HG02981 (cell line): ENCODE data around the gene CRIM1.

Experiments
- ATAC-seq: cut with Tn5 transposase; IDR thresholded peaks from one replicate; pipeline ENCODE4 v1.9.1; 2021; ENCODE audit warnings: mild to moderate bottlenecking, moderate library complexity; ENCODE audit not compliant: unreplicated experiment

The CRIM1 gene

GRCh38 chr2:36541891-36542595, 186.5 kb downstream of the CRIM1 start:
- ATAC-seq: no peak

- no peak for ATAC-seq
Observed at GRCh38 chr2:36544638-36545338, 189.2 kb downstream of the CRIM1 start.

GRCh38 chr2:36545871-36546416, 190.4 kb downstream of the CRIM1 start:
- ATAC-seq: no peak

- no peak for ATAC-seq
Observed at GRCh38 chr2:36547906-36548305, 192.3 kb downstream of the CRIM1 start.

DNA sequence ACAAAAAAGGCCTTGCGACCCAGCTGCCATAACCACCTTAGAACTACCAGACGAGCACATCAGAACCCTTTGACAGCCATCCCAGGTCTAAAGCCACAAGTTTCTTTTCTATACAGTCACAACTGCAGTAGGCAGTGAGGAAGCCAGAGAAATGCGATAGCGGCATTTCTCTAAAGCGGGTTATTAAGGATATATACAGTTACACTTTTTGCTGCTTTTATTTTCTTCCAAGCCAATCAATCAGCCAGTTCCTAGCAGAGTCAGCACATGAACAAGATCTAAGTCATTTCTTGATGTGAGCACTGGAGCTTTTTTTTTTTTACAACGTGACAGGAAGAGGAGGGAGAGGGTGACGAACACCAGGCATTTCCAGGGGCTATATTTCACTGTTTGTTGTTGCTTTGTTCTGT, 193.6 kb downstream of the CRIM1 start:
- no peak for ATAC-seq

- no peak for ATAC-seq
Observed at GRCh38 chr2:36550006-36550405, 194.4 kb downstream of the CRIM1 start.

DNA sequence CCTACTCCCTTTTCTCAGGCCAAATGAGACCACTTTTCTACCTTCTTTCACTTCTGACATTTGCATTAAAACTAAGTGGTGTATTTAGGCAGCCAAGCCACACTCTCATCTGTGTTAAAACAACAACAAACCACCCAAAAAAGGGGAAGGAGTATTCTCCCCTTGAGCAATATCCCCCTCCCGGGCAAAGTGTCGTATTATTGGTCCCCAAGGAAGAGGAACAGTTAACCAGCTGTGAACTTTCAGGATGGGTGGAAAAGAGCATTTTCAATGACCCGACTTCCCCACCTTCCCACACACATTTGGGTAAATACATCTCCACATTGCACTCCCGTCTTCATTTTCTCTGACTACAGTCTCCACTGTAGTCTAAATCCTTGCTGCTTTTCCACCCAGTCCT, 198.1 kb downstream of the CRIM1 start:
- no peak for ATAC-seq

DNA sequence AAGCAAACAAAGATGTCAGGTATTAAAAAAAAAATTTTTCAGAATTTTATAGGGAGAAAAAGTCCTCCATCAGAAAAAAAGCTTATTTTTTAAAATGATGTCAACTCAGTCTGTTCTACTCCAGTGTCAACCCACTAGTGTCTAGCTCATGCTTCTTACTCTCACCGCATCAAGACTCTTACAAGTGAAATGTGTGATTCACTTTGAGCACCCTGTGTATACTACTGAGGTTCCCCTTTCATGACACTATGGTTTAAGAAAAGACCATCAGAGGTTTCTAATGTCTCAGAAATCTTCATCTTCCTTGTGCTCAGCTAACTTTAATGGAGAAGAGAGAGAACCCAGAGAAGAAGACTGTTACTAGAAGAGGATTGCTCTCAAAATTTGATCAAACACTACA, 199.0 kb downstream of the CRIM1 start:
- ATAC-seq: no peak

DNA sequence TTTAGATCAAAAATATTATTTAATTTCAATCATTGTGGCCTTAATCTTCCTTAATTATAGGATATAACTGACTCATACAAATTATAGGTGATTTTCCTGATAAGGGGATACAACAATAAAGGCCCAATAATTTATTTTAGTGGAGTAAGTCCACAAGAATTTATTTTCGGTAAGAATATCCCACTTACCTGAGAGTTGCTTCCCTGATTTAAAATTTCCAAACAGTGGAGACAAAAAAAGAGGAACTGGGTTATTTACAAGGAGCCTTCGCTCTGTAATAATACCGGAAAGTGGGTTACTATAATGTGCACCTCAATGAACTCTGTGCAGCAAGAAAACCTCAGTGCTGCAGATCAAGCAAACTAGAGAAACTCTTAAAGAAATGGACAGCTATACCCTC, 200.2 kb downstream of the CRIM1 start:
- ATAC-seq: no peak

DNA sequence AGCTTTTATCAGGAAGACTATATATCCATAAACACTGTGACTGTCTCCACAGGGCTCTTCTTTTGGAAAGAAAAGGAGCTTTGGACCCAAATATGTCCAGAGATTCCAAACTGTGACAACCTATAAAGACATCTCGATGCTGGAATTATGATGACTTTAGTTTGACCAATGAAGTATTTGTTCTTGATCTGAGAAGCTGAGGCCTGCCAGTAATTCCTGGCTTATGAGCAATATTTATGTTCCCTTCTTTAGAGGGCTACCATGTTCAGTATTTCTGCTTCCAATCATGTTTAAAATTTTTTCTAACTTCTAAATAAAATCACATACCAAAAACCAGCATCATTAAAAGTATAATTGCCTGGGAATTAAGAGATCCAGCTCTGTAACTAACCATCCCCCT, 201.3 kb downstream of the CRIM1 start:
- ATAC-seq: no peak

GRCh38 chr2:36559221-36559942, 203.8 kb downstream of the CRIM1 start:
- ATAC-seq: no peak

- ATAC-seq: no peak
Observed at GRCh38 chr2:36560726-36561125, 205.1 kb downstream of the CRIM1 start.

GRCh38 chr2:36561237-36561944, 205.8 kb downstream of the CRIM1 start:
- no peak for ATAC-seq

GRCh38 chr2:36562240-36562639, 206.7 kb downstream of the CRIM1 start:
- no peak for ATAC-seq

- ATAC-seq: no peak
Observed at GRCh38 chr2:36562973-36563532, 207.5 kb downstream of the CRIM1 start.

DNA sequence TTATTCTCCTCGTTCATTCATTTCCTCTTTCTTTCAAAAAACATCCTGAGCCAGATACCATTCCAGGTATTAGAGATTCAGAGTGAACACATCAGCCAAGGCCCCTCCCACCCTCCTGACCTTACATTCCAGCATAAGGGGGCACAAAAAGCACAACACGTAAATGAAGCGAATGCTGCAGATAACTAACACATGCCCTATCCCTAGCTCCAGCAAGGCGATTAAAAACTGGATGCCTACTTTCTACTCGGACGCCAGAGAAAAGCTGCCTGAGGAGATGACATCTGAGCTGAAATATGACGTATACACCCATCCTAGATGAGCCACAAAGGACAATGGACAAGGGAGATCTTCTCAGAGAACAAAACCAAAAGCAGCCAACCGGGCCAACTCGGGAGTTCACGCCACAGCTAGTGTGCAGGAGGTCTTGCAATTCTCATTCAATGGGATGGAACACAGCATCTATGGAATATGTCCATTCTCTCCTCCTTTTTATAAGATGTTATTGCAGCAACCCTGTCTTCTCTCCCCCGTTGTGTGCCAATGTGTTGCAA, 208.9 kb downstream of the CRIM1 start:
- ATAC-seq: no peak

DNA sequence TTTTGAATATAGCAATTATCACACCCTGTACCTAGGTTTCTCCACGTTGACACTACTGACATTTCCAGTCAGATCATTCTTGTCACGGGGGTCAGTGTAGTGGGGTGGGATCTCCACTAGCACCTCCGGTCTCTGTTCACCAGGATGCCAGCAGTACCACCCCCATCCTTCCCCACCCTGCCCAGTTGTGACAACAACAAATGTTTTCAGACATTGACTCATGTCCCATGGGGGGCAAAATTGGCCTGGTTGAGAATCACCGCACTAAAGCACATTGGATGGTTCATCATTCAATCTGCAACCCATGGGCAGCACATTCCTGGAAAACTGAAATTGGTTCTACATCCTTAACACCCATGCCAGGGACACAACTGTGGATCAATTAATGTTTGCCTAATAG, 210.1 kb downstream of the CRIM1 start:
- no peak for ATAC-seq

DNA sequence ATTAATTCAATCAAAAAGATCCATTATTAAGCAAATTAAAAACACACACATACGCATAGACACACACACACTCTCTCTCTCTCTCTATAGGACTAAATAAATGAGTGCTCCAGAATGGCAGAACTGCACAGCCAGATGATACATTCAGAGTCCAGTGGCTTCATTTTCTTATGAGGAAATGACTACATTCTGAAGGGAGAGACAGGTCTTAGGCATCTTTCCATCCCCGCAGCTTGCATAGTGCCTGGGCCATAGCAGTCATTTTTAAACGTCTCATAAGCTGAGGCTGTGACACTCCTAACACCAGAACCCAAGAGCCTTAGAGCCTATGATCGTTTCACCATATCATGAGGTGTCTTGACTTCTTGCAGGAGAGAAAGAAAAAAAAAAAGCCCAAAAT, 211.3 kb downstream of the CRIM1 start:
- ATAC-seq: no peak

DNA sequence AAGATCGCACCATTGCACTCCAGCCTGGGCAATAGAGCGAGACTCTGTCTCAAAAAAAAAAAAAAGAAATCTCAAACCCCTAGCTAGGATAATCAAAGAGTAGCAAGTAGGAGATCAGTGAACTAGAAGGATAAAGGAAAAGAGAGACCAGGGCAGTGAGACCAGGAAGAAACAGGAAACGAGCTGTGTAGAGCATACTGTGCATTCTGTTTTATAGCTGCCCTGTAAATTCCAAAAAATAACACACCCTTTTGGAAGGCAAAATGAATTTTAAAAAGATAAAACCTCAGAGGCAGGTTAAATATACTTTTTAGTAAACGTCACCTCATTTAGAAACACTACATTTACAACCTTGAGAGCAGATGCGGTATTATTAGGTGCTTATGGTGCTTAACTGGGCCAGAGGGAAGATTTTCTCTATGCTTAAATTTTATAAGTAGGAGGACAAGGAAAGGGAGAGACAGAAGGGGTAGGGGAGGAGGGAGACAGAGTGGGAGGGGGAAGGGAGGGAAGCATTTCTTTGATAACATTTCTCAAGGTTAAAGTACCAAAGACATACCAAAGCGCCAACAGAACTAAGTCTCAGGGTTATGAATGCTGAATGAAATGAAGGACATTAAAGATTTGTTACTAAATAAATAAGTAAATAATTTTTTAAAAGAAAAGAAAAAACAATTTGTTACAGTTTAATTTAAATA, 212.3 kb downstream of the CRIM1 start:
- no peak for ATAC-seq
